IMR-90 (cell line): ENCODE data around the gene TNRC6C. TPM values are rescaled to one million over a fixed set of nuclear protein-coding genes. Genes with fewer than 3 reads are reported as not detected.

Experiments
- ATAC-seq: fragments of 200-7000 bp; cut with Tn5 transposase; 2 replicates; pipeline ENCODE4 v1.9.1; 2020; ENCODE audit warnings: low read depth, mild to moderate bottlenecking, moderate library complexity
- BruUV-seq: library from RNA; stranded (reverse); fragments of 400-500 nt; replicated peaks from 2 replicates; lab custom pipeline; 2021; lab: Mats Ljungman, UMichigan
- CTCF ChIA-PET: fragments of 300-600 bp; formaldehyde crosslinking; extraction: SDS; loops from one replicate; lab custom pipeline; 2021; ENCODE audit warnings: antibody characterized with exemption; lab: Yijun Ruan, JAX
- POLR2A ChIA-PET: fragments of 300-600 bp; sonication (Branson Sonifier 250); formaldehyde crosslinking; loops from one replicate; lab custom pipeline; 2022; ENCODE audit warnings: antibody characterized with exemption; ENCODE audit not compliant: unreplicated experiment; lab: Charles Lee
- DNase-seq: peaks from one replicate; pipeline ENCODE4 v3.0.0; 2013
- H2AFZ ChIP-seq: replicated peaks from 2 replicates; pipeline ENCODE3; 2013; ENCODE audit warnings: low read length, mild to moderate bottlenecking; ENCODE audit not compliant: poor library complexity
- H2AK5ac ChIP-seq: 2 replicates; pipeline ENCODE4 v1.6.1; 2013; ENCODE audit warnings: low read depth, low read length, inconsistent platforms
- H2AK9ac ChIP-seq: replicated peaks from 2 replicates; pipeline ENCODE3; 2013; ENCODE audit warnings: mild to moderate bottlenecking, low read depth, low read length, moderate library complexity; ENCODE audit not compliant: poor library complexity
- H2BK120ac ChIP-seq: 2 replicates; pipeline ENCODE4 v1.6.1; 2013; ENCODE audit warnings: low read depth, low read length, inconsistent platforms
- H2BK15ac ChIP-seq: 3 replicates; pipeline ENCODE4 v1.6.1; 2013; ENCODE audit warnings: low read depth, low read length, inconsistent platforms
- H2BK20ac ChIP-seq: 2 replicates; pipeline ENCODE4 v1.6.1; 2013; ENCODE audit warnings: low read depth, mild to moderate bottlenecking, inconsistent platforms, low read length, moderate library complexity
- H2BK5ac ChIP-seq: 2 replicates; pipeline ENCODE4 v1.6.1; 2013; ENCODE audit warnings: mild to moderate bottlenecking, low read depth, low read length, inconsistent platforms; ENCODE audit not compliant: poor library complexity, severe bottlenecking
- H3K14ac ChIP-seq: replicated peaks from 2 replicates; pipeline ENCODE4 v1.6.1; 2013; ENCODE audit warnings: low read depth, low read length, inconsistent platforms
- H3K18ac ChIP-seq: 2 replicates; pipeline ENCODE4 v1.6.1; 2013; ENCODE audit warnings: low read depth, low read length, control low read depth
- H3K23ac ChIP-seq: 2 replicates; pipeline ENCODE4 v1.6.1; 2013; ENCODE audit warnings: low read depth, low read length, inconsistent platforms
- H3K27ac ChIP-seq: 2 replicates; pipeline ENCODE4 v1.5.1; 2013; ENCODE audit warnings: mild to moderate bottlenecking, control low read depth, low read length; ENCODE audit not compliant: insufficient read depth
- H3K27me3 ChIP-seq: 2 replicates; pipeline ENCODE4 v1.6.1; 2013; ENCODE audit warnings: low read length; ENCODE audit not compliant: control insufficient read depth, insufficient read depth
- H3K36me3 ChIP-seq: 2 replicates; pipeline ENCODE4 v1.6.1; 2013; ENCODE audit warnings: low read length, mixed read lengths; ENCODE audit not compliant: control insufficient read depth, insufficient read depth
- H3K4ac ChIP-seq: 2 replicates; pipeline ENCODE4 v1.6.1; 2013; ENCODE audit warnings: low read depth, low read length, inconsistent platforms
- H3K4me1 ChIP-seq: 2 replicates; pipeline ENCODE4 v1.6.1; 2013; ENCODE audit warnings: low read length, mixed read lengths; ENCODE audit not compliant: control insufficient read depth, insufficient read depth
- H3K4me2 ChIP-seq: 2 replicates; pipeline ENCODE4 v1.6.1; 2013; ENCODE audit warnings: low read depth, mild to moderate bottlenecking, control low read depth, low read length, moderate library complexity
- H3K4me3 ChIP-seq: 2 replicates; pipeline ENCODE4 v1.5.1; 2013; ENCODE audit warnings: low read depth, mild to moderate bottlenecking, control low read depth, low read length, moderate library complexity; ENCODE audit not compliant: insufficient read depth
- H3K56ac ChIP-seq: 2 replicates; pipeline ENCODE4 v1.6.1; 2013; ENCODE audit warnings: low read length, inconsistent platforms; ENCODE audit not compliant: insufficient read depth; ENCODE audit errors: extremely low read depth
- H3K79me1 ChIP-seq, 2 experiments: 2 replicates each; pipeline ENCODE4 v1.6.1; 2013; ENCODE audit warnings: low read length in 2 of 2, inconsistent platforms in 1 of 2, low read depth in 1 of 2
- H3K9ac ChIP-seq: 2 replicates; pipeline ENCODE4 v1.6.1; 2013; ENCODE audit warnings: low read depth, low read length, control low read depth
- H3K9me1 ChIP-seq: 2 replicates; pipeline ENCODE4 v1.6.1; 2013; ENCODE audit warnings: low read length, inconsistent platforms; ENCODE audit not compliant: insufficient read depth
- H3K9me3 ChIP-seq: 2 replicates; pipeline ENCODE4 v1.6.1; 2013; ENCODE audit warnings: low read length; ENCODE audit not compliant: control insufficient read depth, insufficient read depth
- H4K20me1 ChIP-seq: 2 replicates; pipeline ENCODE4 v1.6.1; 2013; ENCODE audit warnings: low read length, inconsistent platforms; ENCODE audit not compliant: insufficient read depth
- H4K5ac ChIP-seq: 2 replicates; pipeline ENCODE4 v1.6.1; 2013; ENCODE audit warnings: mild to moderate bottlenecking, low read depth, low read length, control low read depth
- H4K8ac ChIP-seq, 2 experiments: 2 replicates each; pipeline ENCODE4 v1.6.1; 2013; ENCODE audit warnings: low read depth in 2 of 2, low read length in 2 of 2, control low read depth in 1 of 2, inconsistent platforms in 1 of 2
- H4K91ac ChIP-seq: 2 replicates; pipeline ENCODE4 v1.6.1; 2013; ENCODE audit warnings: low read depth, low read length, inconsistent platforms; ENCODE audit not compliant: insufficient read depth
- BHLHE40 ChIP-seq: fragments of 150-350 bp; IDR thresholded peaks from 2 replicates; pipeline ENCODE4 v1.6.1; 2016; ENCODE audit warnings: mild to moderate bottlenecking, low read depth, low read length
- CEBPB ChIP-seq: IDR thresholded peaks from 2 replicates; pipeline ENCODE4 v1.6.1; 2012; ENCODE audit warnings: low read depth, low read length, improper control_type of control experiment
- CHD1 ChIP-seq: IDR thresholded peaks from 2 replicates; pipeline ENCODE4 v1.6.1; 2012; ENCODE audit warnings: low read depth, low read length, improper control_type of control experiment
- CTCF ChIP-seq: conservative IDR thresholded peaks from 2 replicates; pipeline ENCODE4 v1.5.1; 2012; ENCODE audit warnings: mild to moderate bottlenecking, low read depth, low read length, improper control_type of control experiment
- ELK1 ChIP-seq: fragments of 150-350 bp; IDR thresholded peaks from 2 replicates; pipeline ENCODE4 v1.6.1; 2016; ENCODE audit warnings: low read depth, mild to moderate bottlenecking, low read length, moderate library complexity, borderline replicate concordance
- FOS ChIP-seq: fragments of 150-350 bp; IDR thresholded peaks from 2 replicates; pipeline ENCODE4 v1.6.1; 2016; ENCODE audit warnings: low read depth, low read length
- MAFK ChIP-seq: IDR thresholded peaks from 2 replicates; pipeline ENCODE4 v1.6.1; 2012; ENCODE audit warnings: low read depth, low read length, improper control_type of control experiment
- MAZ ChIP-seq: IDR thresholded peaks from 2 replicates; pipeline ENCODE4 v1.6.1; 2012; ENCODE audit warnings: low read depth, mild to moderate bottlenecking, low read length, improper control_type of control experiment, moderate library complexity, borderline replicate concordance
- MXI1 ChIP-seq: IDR thresholded peaks from 2 replicates; pipeline ENCODE4 v1.6.1; 2012; ENCODE audit warnings: low read depth, mild to moderate bottlenecking, low read length, moderate library complexity, borderline replicate concordance
- NFE2L2 ChIP-seq: fragments of 150-350 bp; IDR thresholded peaks from 2 replicates; pipeline ENCODE4 v1.6.1; 2016; ENCODE audit warnings: low read depth, mild to moderate bottlenecking, low read length
- POLR2A ChIP-seq: IDR thresholded peaks from 2 replicates; pipeline ENCODE4 v1.6.1; 2012; ENCODE audit warnings: mild to moderate bottlenecking, low read depth, low read length
- RAD21 ChIP-seq: IDR thresholded peaks from 2 replicates; pipeline ENCODE4 v1.6.1; 2012; ENCODE audit warnings: low read length, improper control_type of control experiment
- RCOR1 ChIP-seq: IDR thresholded peaks from 2 replicates; pipeline ENCODE4 v1.6.1; 2012; ENCODE audit warnings: mild to moderate bottlenecking, low read length, improper control_type of control experiment; ENCODE audit not compliant: insufficient replicate concordance
- RFX5 ChIP-seq: IDR thresholded peaks from 2 replicates; pipeline ENCODE4 v1.8.0; 2012; ENCODE audit warnings: low read depth, mild to moderate bottlenecking, low read length, moderate library complexity
- SMC3 ChIP-seq: fragments of 150-350 bp; IDR thresholded peaks from 2 replicates; pipeline ENCODE4 v1.6.1; 2016; ENCODE audit warnings: low read depth, mild to moderate bottlenecking, antibody characterized with exemption, low read length, moderate library complexity
- WGBS, 2 experiments: methylation state at CpG; one replicate each; pipeline versions ENCODE4 v1.1.5 to v1.1.7; 2013; ENCODE audit warnings: missing lambda C conversion rate in 2 of 2; ENCODE audit not compliant: insufficient read length in 1 of 2; ENCODE audit errors: extremely low coverage in 2 of 2; 5-methylcytosine and 5-hydroxymethylcytosine counted together
- dilution Hi-C: fragments of 300-500 bp; cut with HindIII; formaldehyde crosslinking; loops from one replicate; pipeline ENCODE4 v1.14.3; 2018; ENCODE audit warnings: low sequenced_read_pairs; ENCODE audit not compliant: unreplicated experiment
- in situ Hi-C: fragments of 300-500 bp; cut with MboI; formaldehyde crosslinking; loops from 3 replicates; pipeline ENCODE4 v1.14.3; 2019; ENCODE audit warnings: low sequenced_read_pairs, inconsistent platforms, mixed read lengths
- intact Hi-C: fragments of 100-400 bp; cut with micrococcal nuclease; formaldehyde crosslinking; loops from 2 replicates; pipeline ENCODE4 v1.10.0; 2022
- polyA plus RNA-seq, 3 experiments: library from polyadenylated mRNA; depleted of rRNA; stranded (reverse); fragments of >200 nt; gene quantifications; 2 replicates each; pipeline ENCODE4 v1.2.3, GENCODE V29; 2012; ENCODE audit warnings: low replicate concordance in 1 of 3
- total RNA-seq: library from RNA; depleted of rRNA; stranded (reverse); fragments of >200 nt; gene quantifications from 2 replicates; pipeline ENCODE4 v1.2.3, GENCODE V29; 2012
- TF ChIP-seq, protein P1 (sequence below): fragments of 150-350 bp; IDR thresholded peaks from 2 replicates; pipeline ENCODE4 v1.6.1; 2017; ENCODE audit warnings: mild to moderate bottlenecking, antibody characterized with exemption, low read length, low read depth

TNRC6C gene
- total and polyA plus RNA-seq, 2 of the 4 experiments (the other 2 are of a cell fraction), result 1.6 to 2.7 TPM

- Histone ChIP-seq H3K27ac (no peak overlapping the region), H4K91ac (no peak overlapping the region), H2BK15ac (no peak overlapping the region), H3K79me1 (peaks cover 9 to 28% of the 10 kb centered on the region in 2 experiments; a peak in 3 of 4 replicates), H3K4me3 (no peak overlapping the region), H3K4ac (no peak overlapping the region), H3K4me1 (peaks cover 6% of the 10 kb centered on the region), H3K27me3 (no peaks in the 10 kb centered on the region), H3K18ac (no peak overlapping the region), H3K23ac (no peak overlapping the region), H4K8ac (no peak overlapping the region), H3K4me2 (no peak overlapping the region), H3K56ac (no peak overlapping the region), H3K9me1 (peaks cover 12% of the 10 kb centered on the region; the same call in 1 of the 2 replicates), H3K9me3 (no peaks in the 10 kb centered on the region), H2BK120ac (no peak overlapping the region), H3K9ac (no peak overlapping the region), H2AK9ac (no peak overlapping the region), H3K36me3 (peaks cover 9% of the 10 kb centered on the region), H2AK5ac (no peak overlapping the region), H4K20me1 (peaks cover 5% of the 10 kb centered on the region; the same call in 1 of the 2 replicates), H2BK20ac (no peak overlapping the region), H4K5ac (no peak overlapping the region), H3K14ac (no peak overlapping the region), H2AFZ (no peak overlapping the region), H2BK5ac (no peak overlapping the region)
- in situ Hi-C loops (no loop called here), dilution Hi-C loops (no loop called here), intact Hi-C loops (no loop called here)
- WGBS, 2 experiments, result no CpG with 5 or more reads among the region's 3 CpGs
- POLR2A ChIA-PET, result interaction anchor here (0.5 kb wide), 1 partner anchor 360 kb away, joined by 3 read pairs; no protein-coding TSS in a partner anchor
- no peak for ATAC-seq
- no peak for DNase-seq
- BruUV-seq, result no TSS peak
- CTCF ChIA-PET, result no interaction called here
- TF ChIP-seq CTCF, result no peak
- TF ChIP-seq MAFK, result no peak
- no peak for TF ChIP-seq POLR2A
- no peak for TF ChIP-seq ELK1
- no peak for TF ChIP-seq SMC3
- no peak for TF ChIP-seq RFX5
- TF ChIP-seq MXI1, result no peak
- TF ChIP-seq NFE2L2, result no peak
- TF ChIP-seq RCOR1, result no peak
- no peak for TF ChIP-seq BHLHE40
- TF ChIP-seq MAZ, result no peak
- TF ChIP-seq CEBPB, result no peak
- TF ChIP-seq, protein P1, sequence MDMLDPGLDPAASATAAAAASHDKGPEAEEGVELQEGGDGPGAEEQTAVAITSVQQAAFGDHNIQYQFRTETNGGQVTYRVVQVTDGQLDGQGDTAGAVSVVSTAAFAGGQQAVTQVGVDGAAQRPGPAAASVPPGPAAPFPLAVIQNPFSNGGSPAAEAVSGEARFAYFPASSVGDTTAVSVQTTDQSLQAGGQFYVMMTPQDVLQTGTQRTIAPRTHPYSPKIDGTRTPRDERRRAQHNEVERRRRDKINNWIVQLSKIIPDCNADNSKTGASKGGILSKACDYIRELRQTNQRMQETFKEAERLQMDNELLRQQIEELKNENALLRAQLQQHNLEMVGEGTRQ, result no peak
- no peak for TF ChIP-seq RAD21
- no peak for TF ChIP-seq FOS
- TF ChIP-seq CHD1, result no peak
Measured at GRCh38 chr17:78057113-78057740, 98.7 kb downstream of the TNRC6C start.
